HepG2 (cell line): ENCODE results near the gene PRR12. TPM values are rescaled to one million over a fixed set of nuclear protein-coding genes. Genes with fewer than 3 reads are reported as not detected.

Experiments used
- MZF1 ChIP-seq: sonication (generic); formaldehyde crosslinking; IDR thresholded peaks from 2 replicates; pipeline ENCODE4 v1.8.1; 2023; ENCODE audit warnings: mild to moderate bottlenecking, missing genetic modification reagents, borderline replicate concordance
- NFAT5 ChIP-seq: sonication (generic); formaldehyde crosslinking; IDR thresholded peaks from 2 replicates; pipeline ENCODE4 v1.4.0; 2020; ENCODE audit warnings: missing genetic modification reagents
- PAXIP1 ChIP-seq: sonication (generic); formaldehyde crosslinking; conservative IDR thresholded peaks from 2 replicates; pipeline ENCODE4 v1.4.0; 2020; ENCODE audit warnings: mild to moderate bottlenecking, missing genetic modification reagents, moderate library complexity
- RFX5 ChIP-seq: IDR thresholded peaks from 2 replicates; pipeline ENCODE4 v1.6.1; 2011; ENCODE audit warnings: low read depth, low read length, improper control_type of control experiment
- SAP130 ChIP-seq: IDR thresholded peaks from 2 replicates; pipeline ENCODE4 v1.6.1; 2016; ENCODE audit warnings: low read depth
- ZBTB40 ChIP-seq, 2 experiments: fragments of 450-650 bp in 1 of 2; sonication (generic) in 1 of 2; formaldehyde crosslinking in 1 of 2; IDR thresholded peaks; 2 replicates each; pipeline versions ENCODE4 v1.6.1 to v1.8.0; 2016 to 2022; ENCODE audit warnings: antibody characterized with exemption in 1 of 2, mild to moderate bottlenecking in 1 of 2, missing genetic modification reagents in 1 of 2
- ZFP36 ChIP-seq: fragments of 150-350 bp; IDR thresholded peaks from 2 replicates; pipeline ENCODE4 v1.6.1; 2018; ENCODE audit warnings: borderline replicate concordance, low read length, low read depth; ENCODE audit not compliant: partially characterized antibody
- ZNF510 ChIP-seq: sonication (generic); formaldehyde crosslinking; IDR thresholded peaks from 2 replicates; pipeline ENCODE4 v1.4.0; 2020; ENCODE audit warnings: low read depth, mild to moderate bottlenecking, missing genetic modification reagents
- ZNF607 ChIP-seq: sonication (generic); formaldehyde crosslinking; IDR thresholded peaks from 2 replicates; pipeline ENCODE4 v1.5.1; 2020; ENCODE audit warnings: missing genetic modification reagents, mild to moderate bottlenecking, borderline replicate concordance
- polyA plus RNA-seq, 8 experiments: library from polyadenylated mRNA; depleted of rRNA in 3 of 8; stranded (reverse) in 7 of 8; unstranded in 1 of 8; fragments of >200 nt; fragmentation: Illumina TruSeq in 4 of 8; extraction: Trizol in 4 of 8; gene quantifications; 2 replicates each; pipeline versions ENCODE4 v1.2.1 to v1.2.3, GENCODE V29; 2011 to 2016; ENCODE audit warnings: low read depth in 4 of 8, missing spikeins in 1 of 8, mixed read lengths in 1 of 8; ENCODE audit not compliant: insufficient read depth in 1 of 8
- total RNA-seq, 5 experiments: library from RNA; depleted of rRNA; stranded (reverse); fragments of >200 nt; fragmentation: Illumina TruSeq; extraction: Trizol; gene quantifications; 2 replicates each; pipeline ENCODE4 v1.2.3, GENCODE V29; 2016; ENCODE audit warnings: low read depth in 1 of 5

Gene PRR12
- total and polyA plus RNA-seq, 2 of the 13 experiments (the other 11 are each of a cell fraction or from before 2014, with no cell fraction given): 0.62 to 1.5 TPM

- TF ChIP-seq NFAT5 (CRISPR knock-in tag) (no peak), ZNF510 (CRISPR knock-in tag) (no peak), ZFP36 (no peak), SAP130 (CRISPR knock-in tag) (peak; percentile 87), ZBTB40 (IDR thresholded peaks at IDR 0.05) (no peak), ZBTB40 (CRISPR knock-in tag; IDR thresholded peaks at IDR 0.05) (peak; percentile 79; the same call in 1 of the 2 replicates), MZF1 (no peak), RFX5 (peak; percentile 68), ZNF607 (peak; percentile 61; the same call in 1 of the 2 replicates), PAXIP1 (peak; percentile 54)
These were observed 50.9 kb downstream of the PRR12 start, which contains the start of gene SCAF1 (continued) for GRCh38 chr19:49641688-49642491.
